Caco-2 (cell line): ENCODE measurements around the gene PPARD. TPM values are rescaled to one million over a fixed set of nuclear protein-coding genes. Genes with fewer than 3 reads are reported as not detected.
"Not testable (repeated sequence)": the region's sequence is repeated elsewhere in the genome, so short reads cannot be mapped to it uniquely, and the experiment has no call there.

Source experiments
- BruUV-seq: library from RNA; stranded (reverse); fragments of 400-500 nt; replicated peaks from 2 replicates; lab custom pipeline; 2021; lab: Mats Ljungman, UMichigan
- CTCF ChIA-PET: fragments of 300-600 bp; sonication (Branson Sonifier 250); formaldehyde crosslinking; loops from one replicate; lab custom pipeline; 2022; ENCODE audit warnings: antibody characterized with exemption; lab: Charles Lee
- POLR2A ChIA-PET: fragments of 300-600 bp; sonication (Branson Sonifier 250); formaldehyde crosslinking; loops from one replicate; lab custom pipeline; 2022; ENCODE audit warnings: antibody characterized with exemption; lab: Charles Lee
- DNase-seq, 2 experiments: peaks; one replicate each; pipeline versions ENCODE4 v3.0.0 to v3.0.0-alpha.2; 2020 to 2022
- H3K27me3 ChIP-seq: replicated peaks from 2 replicates; pipeline ENCODE4 v1.6.0; 2011; ENCODE audit warnings: low read length; ENCODE audit not compliant: control insufficient read depth, insufficient read depth
- H3K36me3 ChIP-seq: 2 replicates; pipeline ENCODE4 v1.5.1; 2011; ENCODE audit warnings: low read length; ENCODE audit not compliant: control insufficient read depth, insufficient read depth
- H3K4me1 ChIP-seq: fragments of 250-450 bp; sonication (Bioruptor Pico); 2 replicates; pipeline ENCODE4 v1.5.1; 2020; ENCODE audit warnings: mild to moderate bottlenecking
- H3K4me3 ChIP-seq: 2 replicates; pipeline ENCODE4 v1.5.1; 2011; ENCODE audit warnings: low read depth, mild to moderate bottlenecking, control low read depth, low read length
- H3K9me3 ChIP-seq: fragments of 250-450 bp; sonication (Bioruptor Pico); 2 replicates; pipeline ENCODE4 v1.5.1; 2020; ENCODE audit warnings: mild to moderate bottlenecking, moderate library complexity
- H3K27ac Mint-ChIP-seq: one replicate; pipeline ENCODE4 v1.8.0; 2022; ENCODE audit warnings: mixed read lengths; ENCODE audit not compliant: unreplicated experiment
- H3K27me3 Mint-ChIP-seq: one replicate; pipeline ENCODE4 v1.8.0; 2022; ENCODE audit warnings: mixed read lengths; ENCODE audit not compliant: insufficient read depth, unreplicated experiment
- H3K36me3 Mint-ChIP-seq: one replicate; pipeline ENCODE4 v1.8.0; 2022; ENCODE audit warnings: mild to moderate bottlenecking, mixed read lengths; ENCODE audit not compliant: insufficient read depth, unreplicated experiment
- H3K4me1 Mint-ChIP-seq: one replicate; pipeline ENCODE4 v1.8.0; 2022; ENCODE audit warnings: low read depth, mixed read lengths; ENCODE audit not compliant: unreplicated experiment
- H3K4me3 Mint-ChIP-seq: one replicate; pipeline ENCODE4 v1.8.0; 2022; ENCODE audit warnings: mild to moderate bottlenecking, moderate library complexity, mixed read lengths; ENCODE audit not compliant: unreplicated experiment
- H3K9me3 Mint-ChIP-seq: one replicate; pipeline ENCODE4 v1.8.0; 2022; ENCODE audit warnings: mixed read lengths; ENCODE audit not compliant: unreplicated experiment
- intact Hi-C: fragments of 100-400 bp; cut with micrococcal nuclease; formaldehyde crosslinking; loops from one replicate; pipeline ENCODE4 v1.10.0; 2022; ENCODE audit not compliant: unreplicated experiment
- total RNA-seq: library from RNA; stranded (reverse); gene quantifications from 2 replicates; pipeline ENCODE4 v1.2.3, GENCODE V29; 2022
- TF ChIP-seq, protein P1 (sequence below), 2 experiments: fragments of 200-600 bp in 1 of 2; IDR thresholded peaks; 1 replicate in 1 of 2; 2 replicates in 1 of 2; pipeline versions ENCODE4 v1.5.1 to v1.8.0; 2011 to 2022; ENCODE audit warnings: antibody characterized with exemption in 1 of 2, control low read depth in 1 of 2, inconsistent platforms in 1 of 2, low read depth in 1 of 2, low read length in 1 of 2, mild to moderate bottlenecking in 1 of 2, moderate library complexity in 1 of 2; ENCODE audit not compliant: insufficient read depth in 1 of 2, severe bottlenecking in 1 of 2, unreplicated experiment in 1 of 2

The PPARD gene
- total RNA-seq, 1 experiment from 2014 or later: 11.3 TPM

DNA sequence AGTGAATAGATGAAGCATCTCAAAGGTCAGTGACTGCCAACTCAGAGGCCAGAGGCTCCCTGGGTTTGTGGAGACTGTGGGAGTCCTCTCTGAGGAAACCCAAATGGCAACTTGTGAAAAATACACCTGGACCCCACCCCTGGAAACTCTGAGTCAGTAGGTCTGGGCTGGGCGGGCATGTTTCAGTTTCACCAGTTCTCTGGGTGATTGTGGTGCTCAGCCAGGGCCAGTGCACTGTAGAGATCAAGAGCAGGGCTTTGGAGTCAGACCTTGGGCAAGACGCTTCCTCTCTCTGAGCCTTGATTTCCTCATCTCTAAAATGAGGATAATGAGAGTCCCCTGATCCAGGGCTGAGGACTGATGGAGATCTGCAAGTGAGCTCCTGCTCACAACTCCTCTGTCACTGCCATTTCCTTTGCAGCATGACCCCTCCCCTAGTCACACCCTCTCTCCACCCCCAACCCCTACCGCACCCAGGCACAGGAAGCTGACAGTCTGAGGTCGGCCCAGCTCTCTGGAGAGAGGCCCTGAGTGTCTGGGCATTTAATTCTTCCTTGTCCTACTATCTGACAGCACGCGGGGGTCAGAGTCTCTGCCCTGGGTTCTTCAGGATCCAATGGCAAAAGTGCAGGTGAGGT is 39.6 kb upstream of the PPARD start:
- DNase-seq: no peak
- Histone ChIP-seq H3K36me3 (no peaks in the 10 kb centered on the region; the same call in 1 of the 2 replicates), H3K9me3 (no peaks in the 10 kb centered on the region), H3K27me3 (no peaks in the 10 kb centered on the region), H3K4me1 (peaks cover 5% of the 10 kb centered on the region; the same call in 1 of the 2 replicates), H3K4me3 (no peak overlapping the region)
- Mint-ChIP-seq H3K27me3 (no peaks in the 10 kb centered on the region), H3K9me3 (no peaks in the 10 kb centered on the region), H3K36me3 (no peaks in the 10 kb centered on the region), H3K4me1 (peaks cover 7% of the 10 kb centered on the region), H3K4me3 (no peak overlapping the region), H3K27ac (no peak overlapping the region)
- intact Hi-C loops: no loop called here
- POLR2A ChIA-PET: no interaction called here
- TF ChIP-seq, protein P1, sequence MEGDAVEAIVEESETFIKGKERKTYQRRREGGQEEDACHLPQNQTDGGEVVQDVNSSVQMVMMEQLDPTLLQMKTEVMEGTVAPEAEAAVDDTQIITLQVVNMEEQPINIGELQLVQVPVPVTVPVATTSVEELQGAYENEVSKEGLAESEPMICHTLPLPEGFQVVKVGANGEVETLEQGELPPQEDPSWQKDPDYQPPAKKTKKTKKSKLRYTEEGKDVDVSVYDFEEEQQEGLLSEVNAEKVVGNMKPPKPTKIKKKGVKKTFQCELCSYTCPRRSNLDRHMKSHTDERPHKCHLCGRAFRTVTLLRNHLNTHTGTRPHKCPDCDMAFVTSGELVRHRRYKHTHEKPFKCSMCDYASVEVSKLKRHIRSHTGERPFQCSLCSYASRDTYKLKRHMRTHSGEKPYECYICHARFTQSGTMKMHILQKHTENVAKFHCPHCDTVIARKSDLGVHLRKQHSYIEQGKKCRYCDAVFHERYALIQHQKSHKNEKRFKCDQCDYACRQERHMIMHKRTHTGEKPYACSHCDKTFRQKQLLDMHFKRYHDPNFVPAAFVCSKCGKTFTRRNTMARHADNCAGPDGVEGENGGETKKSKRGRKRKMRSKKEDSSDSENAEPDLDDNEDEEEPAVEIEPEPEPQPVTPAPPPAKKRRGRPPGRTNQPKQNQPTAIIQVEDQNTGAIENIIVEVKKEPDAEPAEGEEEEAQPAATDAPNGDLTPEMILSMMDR (IDR thresholded peaks at IDR 0.05; ENCODE audit: insufficient read depth in 1 of 2, low read depth in 1 of 2, low read length in 1 of 2, severe bottlenecking in 1 of 2, unreplicated experiment in 1 of 2): no peak
- CTCF ChIA-PET: interaction anchor here (0.5 to 1.3 kb wide), 3 partner anchors 25 to 465 kb away, joined by 3 to 5 read pairs (median 3); no protein-coding TSS in a partner anchor
- BruUV-seq: no TSS peak

DNA sequence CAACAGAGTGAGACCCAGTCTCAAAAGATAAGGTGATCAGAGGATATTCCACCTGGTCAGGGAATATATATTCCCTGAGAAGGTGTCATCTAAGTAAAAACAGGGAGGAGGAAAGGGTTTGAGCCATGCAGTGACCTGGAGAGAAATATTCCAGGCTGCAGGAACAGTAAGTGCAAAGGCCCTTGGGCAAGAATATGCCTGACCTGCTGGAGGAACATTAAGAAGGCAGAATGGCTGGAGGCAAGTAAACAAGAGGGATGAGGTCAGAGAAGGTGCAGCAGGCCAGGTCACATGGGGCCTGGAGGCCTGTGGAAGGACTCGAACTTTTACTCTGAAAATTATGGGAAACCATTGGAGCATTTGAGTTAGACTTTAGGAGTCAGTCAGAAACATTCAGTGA is 38.1 kb upstream of the PPARD start:
- ChIA-PET CTCF (no interaction called here), POLR2A (no interaction called here)
- Histone ChIP-seq H3K4me3 (no peak overlapping the region), H3K36me3 (no peaks in the 10 kb centered on the region), H3K27me3 (no peaks in the 10 kb centered on the region), H3K9me3 (no peaks in the 10 kb centered on the region), H3K4me1 (no peaks in the 10 kb centered on the region)
- H3K27ac Mint-ChIP-seq: no peak overlapping the region
- peaks cover 7% of the 10 kb centered on the region for H3K4me1 Mint-ChIP-seq
- intact Hi-C loops: no loop called here
- H3K4me3 Mint-ChIP-seq: no peak overlapping the region
- H3K27me3 Mint-ChIP-seq: no peaks in the 10 kb centered on the region
- TF ChIP-seq, protein P1 (IDR thresholded peaks at IDR 0.05; ENCODE audit: insufficient read depth in 1 of 2, low read depth in 1 of 2, low read length in 1 of 2, severe bottlenecking in 1 of 2, unreplicated experiment in 1 of 2): no peak
- no TSS peak for BruUV-seq
- H3K9me3 Mint-ChIP-seq: no peaks in the 10 kb centered on the region
- no peak for DNase-seq
- no peaks in the 10 kb centered on the region for H3K36me3 Mint-ChIP-seq

DNA sequence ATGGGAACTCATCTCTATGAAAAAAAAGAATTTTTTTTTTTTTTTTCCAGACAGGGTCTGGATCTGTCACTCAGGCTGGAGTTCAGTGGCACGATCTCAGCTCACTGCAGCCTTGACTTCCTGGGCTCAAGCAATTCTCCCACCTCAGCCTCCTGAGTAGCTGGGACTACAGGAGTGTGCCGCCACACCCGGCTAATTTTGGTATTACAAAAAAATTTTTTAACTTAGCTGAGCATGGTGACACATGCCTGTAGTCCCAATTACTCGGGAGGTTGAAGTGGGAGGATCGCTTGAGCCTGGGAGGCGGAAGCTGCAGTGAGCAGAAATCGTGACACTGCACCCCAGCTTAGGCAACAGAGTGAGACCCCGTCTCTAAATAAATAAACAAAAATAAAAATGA is 37.2 kb upstream of the PPARD start:
- no peaks in the 10 kb centered on the region for H3K36me3 Mint-ChIP-seq
- Histone ChIP-seq H3K27me3 (no peaks in the 10 kb centered on the region), H3K4me1 (no peaks in the 10 kb centered on the region), H3K36me3 (no peaks in the 10 kb centered on the region), H3K9me3 (no peaks in the 10 kb centered on the region), H3K4me3 (no peak overlapping the region)
- intact Hi-C loops: loop anchor here (1.0 kb wide), 1 partner anchor 12 kb away; no protein-coding TSS in a partner anchor
- H3K27ac Mint-ChIP-seq: no peak overlapping the region
- no peaks in the 10 kb centered on the region for H3K9me3 Mint-ChIP-seq
- peaks cover 7% of the 10 kb centered on the region for H3K4me1 Mint-ChIP-seq
- ChIA-PET CTCF (no interaction called here), POLR2A (no interaction called here)
- no peak overlapping the region for H3K4me3 Mint-ChIP-seq
- TF ChIP-seq, protein P1 (IDR thresholded peaks at IDR 0.05; ENCODE audit: insufficient read depth in 1 of 2, low read depth in 1 of 2, low read length in 1 of 2, severe bottlenecking in 1 of 2, unreplicated experiment in 1 of 2): no peak
- H3K27me3 Mint-ChIP-seq: peaks cover 3% of the 10 kb centered on the region
- no TSS peak for BruUV-seq
- no peak for DNase-seq

DNA sequence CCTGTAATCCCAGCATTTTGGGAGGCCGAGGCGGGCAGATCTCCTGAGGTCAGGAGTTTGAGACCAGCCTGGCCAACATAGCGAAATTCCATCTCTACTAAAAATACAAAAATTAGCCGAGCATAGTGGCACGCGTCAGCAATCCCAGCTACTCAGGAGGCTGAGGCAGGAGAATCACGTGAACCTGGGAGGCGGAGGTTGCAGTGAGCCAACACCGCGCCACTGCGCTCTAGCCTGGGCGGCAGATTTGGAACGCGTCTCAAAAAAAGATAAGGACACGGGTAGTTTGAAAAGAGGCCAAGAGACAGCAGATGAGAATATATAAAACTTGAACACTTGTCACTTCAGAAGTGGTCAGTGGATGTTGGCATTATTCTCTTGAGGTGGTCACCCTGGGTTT is 35.2 kb upstream of the PPARD start:
- BruUV-seq, intact Hi-C loops, H3K36me3 ChIP-seq, H3K9me3 ChIP-seq, H3K27me3 ChIP-seq, H3K4me3 ChIP-seq, H3K27me3 Mint-ChIP-seq, CTCF ChIA-PET, H3K4me3 Mint-ChIP-seq, H3K9me3 Mint-ChIP-seq, DNase-seq, H3K4me1 Mint-ChIP-seq, H3K27ac Mint-ChIP-seq, POLR2A ChIA-PET, H3K36me3 Mint-ChIP-seq, H3K4me1 ChIP-seq: not testable (repeated sequence)

DNA sequence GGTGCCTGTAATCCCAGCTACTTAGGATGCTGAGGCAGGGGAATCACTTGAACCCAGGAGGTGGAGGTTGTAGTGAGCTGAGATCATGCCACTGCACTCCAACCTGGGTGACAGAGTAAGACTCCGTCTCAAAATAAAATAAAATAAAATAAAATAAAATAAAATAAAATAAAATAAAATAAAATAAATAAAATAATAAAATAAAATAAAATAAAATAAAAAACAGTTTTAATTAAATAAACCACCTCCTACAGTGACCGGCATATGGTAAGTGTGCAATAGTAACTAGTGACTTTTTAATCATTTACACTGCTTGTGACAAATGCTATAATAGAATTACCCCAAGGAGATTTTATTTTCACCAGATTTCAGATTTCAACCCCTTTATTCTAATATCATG is 33.8 kb upstream of the PPARD start:
- H3K4me3 ChIP-seq, H3K27me3 ChIP-seq, H3K4me1 ChIP-seq, DNase-seq, H3K27ac Mint-ChIP-seq, H3K36me3 ChIP-seq, H3K27me3 Mint-ChIP-seq, H3K36me3 Mint-ChIP-seq, H3K4me1 Mint-ChIP-seq, intact Hi-C loops, BruUV-seq, CTCF ChIA-PET, H3K9me3 Mint-ChIP-seq, POLR2A ChIA-PET, H3K4me3 Mint-ChIP-seq, H3K9me3 ChIP-seq: not testable (repeated sequence)
